ENCODE data around the gene ZNF470.
A peak's percentile ranks its signal among the peaks of the same experiment; 100 is the strongest.

The ZNF470 gene

GRCh38 chr19:56595548-56595899, 28.3 kb downstream of the ZNF470 start:
- peaks cover 24% of the 10 kb centered on the region for H3K9me3 ChIP-seq (ENCODE audit: low read depth, low read length)
- H3K27ac ChIP-seq, result no peak overlapping the region
- peaks cover 32% of the 10 kb centered on the region for H3K36me3 ChIP-seq (ENCODE audit: insufficient read depth, low read length)
- no peak for DNase-seq (ENCODE audit: low read depth, low spot score)
- peak overlapping the region; percentile 92 for H3K9ac ChIP-seq (ENCODE audit: insufficient read length)
- peak overlapping the region; percentile 93 for H3K4me3 ChIP-seq
- TF ChIP-seq FOXP2 (optimal IDR thresholded peaks at IDR 0.05; ENCODE audit: control extremely low read depth, extremely low read length, insufficient read depth), result no peak
- no peak for TF ChIP-seq EZH2 (IDR thresholded peaks at IDR 0.05)
- TF ChIP-seq POLR2AphosphoS5 (IDR thresholded peaks at IDR 0.05; ENCODE audit: borderline replicate concordance, low read depth, low read length), result no peak

- peaks cover 33% of the 10 kb centered on the region for H3K9me3 ChIP-seq (ENCODE audit: low read depth, low read length)
- H3K9ac ChIP-seq (ENCODE audit: insufficient read length), result no peak overlapping the region
- H3K4me3 ChIP-seq, result peak overlapping the region; percentile 93; the same call in 1 of the 2 replicates
Measured at GRCh38 chr19:56596676-56597075, 29.4 kb downstream of the ZNF470 start.

GRCh38 chr19:56597696-56598095, 30.4 kb downstream of the ZNF470 start:
- Histone ChIP-seq H3K9ac (ENCODE audit: insufficient read length) (no peak overlapping the region), H3K4me3 (no peak overlapping the region), H3K36me3 (ENCODE audit: insufficient read depth, low read length) (peaks cover 54% of the 10 kb centered on the region), H3K27ac (no peak overlapping the region), H3K9me3 (ENCODE audit: low read depth, low read length) (peaks cover 39% of the 10 kb centered on the region)
- no peak for DNase-seq (ENCODE audit: low read depth, low spot score)
- TF ChIP-seq EZH2 (IDR thresholded peaks at IDR 0.05) (no peak), POLR2AphosphoS5 (IDR thresholded peaks at IDR 0.05; ENCODE audit: borderline replicate concordance, low read depth, low read length) (no peak), FOXP2 (optimal IDR thresholded peaks at IDR 0.05; ENCODE audit: control extremely low read depth, extremely low read length, insufficient read depth) (no peak)

More at GRCh38 chr19:56596676-56597075, 29.4 kb downstream of the ZNF470 start:
- DNase-seq (ENCODE audit: low read depth, low spot score), result no peak
- H3K36me3 ChIP-seq (ENCODE audit: insufficient read depth, low read length), result peaks cover 43% of the 10 kb centered on the region
- TF ChIP-seq FOXP2 (optimal IDR thresholded peaks at IDR 0.05; ENCODE audit: control extremely low read depth, extremely low read length, insufficient read depth), result no peak
- no peak overlapping the region for H3K27ac ChIP-seq

GRCh38 chr19:56601375-56601774, 34.1 kb downstream of the ZNF470 start:
- H3K9me3 ChIP-seq (ENCODE audit: low read depth, low read length), result peaks cover 53% of the 10 kb centered on the region
- H3K36me3 ChIP-seq (ENCODE audit: insufficient read depth, low read length), result peaks cover 83% of the 10 kb centered on the region
- no peak overlapping the region for H3K4me3 ChIP-seq
- DNase-seq (ENCODE audit: low read depth, low spot score), result no peak
- no peak overlapping the region for H3K27ac ChIP-seq
- TF ChIP-seq POLR2AphosphoS5 (IDR thresholded peaks at IDR 0.05; ENCODE audit: borderline replicate concordance, low read depth, low read length), result no peak
- TF ChIP-seq EZH2 (IDR thresholded peaks at IDR 0.05), result no peak
- TF ChIP-seq FOXP2 (optimal IDR thresholded peaks at IDR 0.05; ENCODE audit: control extremely low read depth, extremely low read length, insufficient read depth), result no peak
- no peak overlapping the region for H3K9ac ChIP-seq (ENCODE audit: insufficient read length)

- Histone ChIP-seq H3K27ac (no peak overlapping the region), H3K36me3 (ENCODE audit: insufficient read depth, low read length) (peaks cover 67% of the 10 kb centered on the region), H3K9me3 (ENCODE audit: low read depth, low read length) (peaks cover 50% of the 10 kb centered on the region), H3K9ac (ENCODE audit: insufficient read length) (no peak overlapping the region), H3K4me3 (no peak overlapping the region)
- TF ChIP-seq POLR2AphosphoS5 (IDR thresholded peaks at IDR 0.05; ENCODE audit: borderline replicate concordance, low read depth, low read length) (no peak), EZH2 (IDR thresholded peaks at IDR 0.05) (no peak), FOXP2 (optimal IDR thresholded peaks at IDR 0.05; ENCODE audit: control extremely low read depth, extremely low read length, insufficient read depth) (no peak)
- no peak for DNase-seq (ENCODE audit: low read depth, low spot score)
Measured at GRCh38 chr19:56603829-56604228, 36.6 kb downstream of the ZNF470 start.

- Histone ChIP-seq H3K4me3 (no peak overlapping the region), H3K27ac (no peak overlapping the region), H3K9ac (ENCODE audit: insufficient read length) (no peak overlapping the region), H3K9me3 (ENCODE audit: low read depth, low read length) (peaks cover 27% of the 10 kb centered on the region), H3K36me3 (ENCODE audit: insufficient read depth, low read length) (peaks cover 61% of the 10 kb centered on the region)
- DNase-seq (ENCODE audit: low read depth, low spot score), result no peak
- TF ChIP-seq EZH2 (IDR thresholded peaks at IDR 0.05) (no peak), FOXP2 (optimal IDR thresholded peaks at IDR 0.05; ENCODE audit: control extremely low read depth, extremely low read length, insufficient read depth) (no peak), POLR2AphosphoS5 (IDR thresholded peaks at IDR 0.05; ENCODE audit: borderline replicate concordance, low read depth, low read length) (no peak)
Measured at GRCh38 chr19:56608274-56608964, 41.2 kb downstream of the ZNF470 start.

GRCh38 chr19:56611288-56611687, 44.0 kb downstream of the ZNF470 start:
- no peak overlapping the region for H3K27ac ChIP-seq
- no peak overlapping the region for H3K9ac ChIP-seq (ENCODE audit: insufficient read length)
- peaks cover 28% of the 10 kb centered on the region for H3K9me3 ChIP-seq (ENCODE audit: low read depth, low read length)
- H3K4me3 ChIP-seq, result no peak overlapping the region
- DNase-seq (ENCODE audit: low read depth, low spot score), result no peak
- TF ChIP-seq EZH2 (IDR thresholded peaks at IDR 0.05), result no peak
- H3K36me3 ChIP-seq (ENCODE audit: insufficient read depth, low read length), result peaks cover 43% of the 10 kb centered on the region; the same call in 1 of the 2 replicates

- Histone ChIP-seq H3K9me3 (ENCODE audit: low read depth, low read length) (peaks cover 28% of the 10 kb centered on the region; the same call in 1 of the 2 replicates), H3K9ac (ENCODE audit: insufficient read length) (no peak overlapping the region), H3K27ac (no peak overlapping the region), H3K4me3 (no peak overlapping the region), H3K36me3 (ENCODE audit: insufficient read depth, low read length) (peaks cover 41% of the 10 kb centered on the region; the same call in 1 of the 2 replicates)
- no peak for DNase-seq (ENCODE audit: low read depth, low spot score)
- TF ChIP-seq POLR2AphosphoS5 (IDR thresholded peaks at IDR 0.05; ENCODE audit: borderline replicate concordance, low read depth, low read length) (no peak), FOXP2 (optimal IDR thresholded peaks at IDR 0.05; ENCODE audit: control extremely low read depth, extremely low read length, insufficient read depth) (no peak), EZH2 (IDR thresholded peaks at IDR 0.05) (no peak)
Measured at GRCh38 chr19:56612737-56613136, 45.5 kb downstream of the ZNF470 start.

- Histone ChIP-seq H3K4me3 (no peak overlapping the region), H3K9me3 (ENCODE audit: low read depth, low read length) (0 out of 2 replicates have a peak, but pooled peaks cover 28% of the 10 kb centered on the region), H3K27ac (no peak overlapping the region), H3K9ac (ENCODE audit: insufficient read length) (no peak overlapping the region), H3K36me3 (ENCODE audit: insufficient read depth, low read length) (peaks cover 47% of the 10 kb centered on the region; the same call in 1 of the 2 replicates)
- no peak for DNase-seq (ENCODE audit: low read depth, low spot score)
- TF ChIP-seq EZH2 (IDR thresholded peaks at IDR 0.05), result no peak
- no peak for TF ChIP-seq FOXP2 (optimal IDR thresholded peaks at IDR 0.05; ENCODE audit: control extremely low read depth, extremely low read length, insufficient read depth)
- no peak for TF ChIP-seq POLR2AphosphoS5 (IDR thresholded peaks at IDR 0.05; ENCODE audit: borderline replicate concordance, low read depth, low read length)
Measured at GRCh38 chr19:56613639-56614038, 46.4 kb downstream of the ZNF470 start.

Measured in SK-N-MC (cell line).